A673 (cell line): ENCODE results near the gene PFKP.

Experiments
- EZH2 ChIP-seq: fragments of 200-600 bp; sonication (generic); IDR thresholded peaks from 2 replicates; pipeline ENCODE4 v1.6.1; 2017; ENCODE audit warnings: borderline replicate concordance, low read depth, mild to moderate bottlenecking, mixed read lengths, antibody characterized with exemption, low read length; ENCODE audit not compliant: poor library complexity, severe bottlenecking
- TF ChIP-seq, protein P1 (sequence below): fragments of 300-800, 200-600 bp; sonication (generic); conservative IDR thresholded peaks from 2 replicates; pipeline ENCODE4 v1.5.1; 2017; ENCODE audit warnings: low read depth, mild to moderate bottlenecking, antibody characterized with exemption, low read length, moderate library complexity, mixed read lengths

DNA sequence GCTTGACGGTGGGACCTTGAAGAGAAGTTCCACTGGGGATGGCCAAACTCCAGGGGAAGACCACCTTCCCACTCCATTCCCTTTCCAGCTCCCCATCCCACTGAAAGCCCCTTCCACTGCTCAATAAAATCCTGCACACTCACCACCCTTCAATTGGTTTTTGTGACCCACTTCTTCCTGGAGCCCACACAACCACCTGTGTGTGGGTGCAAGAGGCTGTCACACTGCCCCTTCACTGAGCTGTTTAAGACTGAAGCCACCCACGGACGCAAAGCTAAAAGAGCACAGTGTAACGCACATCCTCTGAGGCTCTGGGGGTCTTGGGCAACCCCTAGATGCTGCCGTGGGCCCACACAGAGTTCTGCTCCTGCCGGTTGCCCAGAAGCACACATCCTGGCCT is 118.0 kb downstream of the PFKP start:
- TF ChIP-seq, protein P1, sequence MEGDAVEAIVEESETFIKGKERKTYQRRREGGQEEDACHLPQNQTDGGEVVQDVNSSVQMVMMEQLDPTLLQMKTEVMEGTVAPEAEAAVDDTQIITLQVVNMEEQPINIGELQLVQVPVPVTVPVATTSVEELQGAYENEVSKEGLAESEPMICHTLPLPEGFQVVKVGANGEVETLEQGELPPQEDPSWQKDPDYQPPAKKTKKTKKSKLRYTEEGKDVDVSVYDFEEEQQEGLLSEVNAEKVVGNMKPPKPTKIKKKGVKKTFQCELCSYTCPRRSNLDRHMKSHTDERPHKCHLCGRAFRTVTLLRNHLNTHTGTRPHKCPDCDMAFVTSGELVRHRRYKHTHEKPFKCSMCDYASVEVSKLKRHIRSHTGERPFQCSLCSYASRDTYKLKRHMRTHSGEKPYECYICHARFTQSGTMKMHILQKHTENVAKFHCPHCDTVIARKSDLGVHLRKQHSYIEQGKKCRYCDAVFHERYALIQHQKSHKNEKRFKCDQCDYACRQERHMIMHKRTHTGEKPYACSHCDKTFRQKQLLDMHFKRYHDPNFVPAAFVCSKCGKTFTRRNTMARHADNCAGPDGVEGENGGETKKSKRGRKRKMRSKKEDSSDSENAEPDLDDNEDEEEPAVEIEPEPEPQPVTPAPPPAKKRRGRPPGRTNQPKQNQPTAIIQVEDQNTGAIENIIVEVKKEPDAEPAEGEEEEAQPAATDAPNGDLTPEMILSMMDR, result no peak
- TF ChIP-seq EZH2, result no peak
